Measurements from ENCODE around the gene MRPS12. TPM values are rescaled to one million over a fixed set of nuclear protein-coding genes. Genes with fewer than 3 reads are reported as not detected.

Gene MRPS12
- total RNA-seq, 2 experiments from 2014 or later: 49.0 to 56.0 TPM

DNA sequence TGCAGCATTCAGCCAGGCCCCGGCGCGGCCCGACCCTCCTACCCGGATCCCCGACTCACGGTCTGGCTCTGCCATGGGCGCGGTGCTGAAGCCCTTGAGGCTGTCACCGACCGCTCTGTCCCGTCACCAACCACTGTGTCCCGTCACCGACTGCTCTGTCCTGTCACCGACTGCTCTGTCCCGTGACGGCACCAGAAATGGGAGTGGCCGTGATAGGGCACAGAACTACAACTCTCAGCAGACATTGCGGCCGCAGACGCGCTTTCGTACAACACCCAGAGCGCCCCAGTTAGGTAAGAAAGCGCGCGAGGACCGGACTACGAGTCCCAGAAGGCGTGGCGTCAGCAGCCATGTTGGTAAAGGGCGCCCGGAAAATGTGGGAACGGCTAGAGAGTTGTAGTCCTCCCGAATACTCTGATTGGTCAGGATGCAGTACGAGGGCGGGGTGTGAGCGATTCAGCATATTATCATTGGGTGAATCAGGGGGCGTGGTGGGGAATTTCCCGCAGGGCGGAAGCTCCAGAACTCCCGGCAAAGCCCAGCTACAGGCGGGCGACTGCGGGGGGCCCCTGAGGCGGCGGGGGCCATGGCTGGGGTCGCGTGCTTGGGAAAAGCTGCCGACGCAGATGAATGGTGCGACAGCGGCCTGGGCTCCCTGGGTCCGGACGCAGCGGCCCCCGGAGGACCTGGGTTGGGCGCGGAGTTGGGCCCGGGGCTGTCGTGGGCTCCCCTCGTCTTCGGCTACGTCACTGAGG, 31.1 kb upstream of the MRPS12 start, which contains the start of the genes NFKBIB and SIRT2:
TSS of gene NFKBIB (plus strand) at position 523 of the 755 bp plus-strand sequence. CDS start at position 587, 64 bp downstream.
TSS of gene SIRT2 (minus strand) at position 172 of the 755 bp plus-strand sequence. CDS start at position 75, 97 bp downstream.
- peaks cover 1% of the 10 kb centered on the region for H3K9me3 Mint-ChIP-seq
- H3K27ac Mint-ChIP-seq: peak within 1 kb of the TSS; percentile 86
- H3K4me3 Mint-ChIP-seq: peak within 1 kb of the TSS; percentile 96
- intact Hi-C loops (cut with micrococcal nuclease): loop anchor here (1.0 to 5.0 kb wide), 8 partner anchors 21 to 563 kb away; partner anchors contain the start of genes ECH1, EIF3K, MRPS12 and PAK4
- peaks cover 25% of the 10 kb centered on the region for H3K36me3 Mint-ChIP-seq (ENCODE audit: low read depth)
- peak; percentile 100 for DNase-seq
- H3K4me1 Mint-ChIP-seq (ENCODE audit: low read depth): peaks cover 41% of the 10 kb centered on the region
- CTCF ChIA-PET: interaction anchor here (0.6 to 3.9 kb wide), 5 partner anchors 12 to 57 kb away, joined by 3 to 22 read pairs (median 5); partner anchors contain the start of genes MRPS12 and SARS2
- H3K27me3 Mint-ChIP-seq (ENCODE audit: low read depth): no peaks in the 10 kb centered on the region

DNA sequence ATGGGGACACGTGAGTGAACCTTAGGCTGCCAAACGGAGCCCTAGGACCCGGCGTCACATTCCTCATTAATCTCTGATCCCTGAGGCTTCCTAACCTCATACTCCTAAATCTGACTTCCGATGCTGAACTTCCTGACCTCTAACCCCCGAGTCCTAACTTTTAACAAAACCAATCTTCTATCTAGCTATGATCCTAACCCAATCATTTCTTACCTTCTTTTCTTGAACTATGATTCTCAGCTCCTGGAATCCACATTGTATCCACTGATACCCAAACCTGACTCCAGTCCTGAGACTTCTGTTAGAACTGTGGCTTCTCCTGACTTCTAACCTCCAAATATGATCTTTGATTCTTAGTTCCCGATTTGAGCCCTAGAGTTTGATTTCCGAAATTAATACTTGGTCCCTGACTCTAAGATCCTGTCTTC, 30.5 kb upstream of the MRPS12 start:
- Mint-ChIP-seq H3K36me3 (ENCODE audit: low read depth) (peaks cover 26% of the 10 kb centered on the region), H3K27ac (peak overlapping the region; percentile 86), H3K27me3 (ENCODE audit: low read depth) (no peaks in the 10 kb centered on the region), H3K9me3 (peaks cover 1% of the 10 kb centered on the region), H3K4me1 (ENCODE audit: low read depth) (peaks cover 42% of the 10 kb centered on the region), H3K4me3 (peak overlapping the region; percentile 96)
- DNase-seq: no peak
- CTCF ChIA-PET: interaction anchor here (0.6 to 3.9 kb wide), 8 partner anchors 13 to 526 kb away, joined by 3 to 22 read pairs (median 4); partner anchors contain the start of genes MRPS12, PSMD8 and SARS2
- intact Hi-C loops (cut with micrococcal nuclease): no loop called here

DNA sequence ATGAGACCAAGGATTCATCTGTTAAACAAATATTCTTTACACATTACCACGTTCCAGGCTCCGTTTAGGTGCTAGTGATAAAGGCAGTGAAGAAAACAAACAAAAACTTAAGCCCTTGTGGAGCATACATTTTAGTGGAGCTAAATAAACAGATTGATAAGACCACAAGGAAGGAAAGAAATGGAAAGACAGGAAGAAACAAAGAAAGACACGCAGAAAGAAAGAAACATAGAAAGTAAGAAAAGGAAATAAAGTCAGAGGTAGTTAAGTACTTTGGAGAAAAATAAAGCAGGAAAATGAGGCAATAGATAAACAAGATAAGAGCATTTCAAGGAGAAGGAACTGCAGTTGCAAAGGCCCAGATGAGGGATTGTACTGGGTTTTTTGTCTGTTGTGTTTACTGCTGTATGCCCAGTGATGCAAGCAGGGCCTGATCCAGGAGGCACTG, 30.0 kb upstream of the MRPS12 start:
- no peak overlapping the region for H3K27ac Mint-ChIP-seq
- peaks cover 1% of the 10 kb centered on the region for H3K9me3 Mint-ChIP-seq
- H3K36me3 Mint-ChIP-seq (ENCODE audit: low read depth): peaks cover 28% of the 10 kb centered on the region
- peak overlapping the region; percentile 96 for H3K4me3 Mint-ChIP-seq
- H3K4me1 Mint-ChIP-seq (ENCODE audit: low read depth): peaks cover 42% of the 10 kb centered on the region
- H3K27me3 Mint-ChIP-seq (ENCODE audit: low read depth): no peaks in the 10 kb centered on the region
- intact Hi-C loops (cut with micrococcal nuclease): no loop called here
- CTCF ChIA-PET: interaction anchor here (0.7 to 3.9 kb wide), 6 partner anchors 13 to 527 kb away, joined by 3 to 22 read pairs (median 4); partner anchors contain the start of genes MRPS12, PSMD8 and SARS2
- DNase-seq: no peak

DNA sequence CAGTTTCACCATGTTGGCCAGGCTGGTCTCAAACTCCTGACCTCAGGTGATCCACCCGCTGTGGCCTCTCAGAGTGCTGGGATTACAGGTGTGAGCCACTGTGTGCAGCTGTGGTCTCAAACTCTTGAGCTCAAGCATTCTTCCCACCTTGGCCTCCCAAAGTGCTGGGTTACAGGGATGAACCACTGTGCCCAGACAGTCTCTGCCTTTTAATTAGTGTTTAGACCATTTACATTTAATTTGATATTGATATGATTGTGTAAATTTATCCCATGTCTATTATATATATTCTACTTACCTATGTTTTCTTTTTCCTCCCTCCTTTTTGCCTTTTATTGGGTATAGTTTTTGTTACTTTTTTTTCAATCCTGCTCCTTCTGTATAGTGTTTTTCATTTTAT, 29.1 kb upstream of the MRPS12 start:
- H3K4me1 Mint-ChIP-seq (ENCODE audit: low read depth): peaks cover 42% of the 10 kb centered on the region
- peaks cover 1% of the 10 kb centered on the region for H3K9me3 Mint-ChIP-seq
- peaks cover 29% of the 10 kb centered on the region for H3K36me3 Mint-ChIP-seq (ENCODE audit: low read depth)
- CTCF ChIA-PET: interaction anchor here (0.7 to 3.9 kb wide), 3 partner anchors 14 to 39 kb away, joined by 5 to 22 read pairs (median 11); partner anchors contain the start of genes MRPS12 and SARS2
- H3K27me3 Mint-ChIP-seq (ENCODE audit: low read depth): no peaks in the 10 kb centered on the region
- intact Hi-C loops (cut with micrococcal nuclease): no loop called here
- no peak overlapping the region for H3K27ac Mint-ChIP-seq
- H3K4me3 Mint-ChIP-seq: peak overlapping the region; percentile 36
- DNase-seq: no peak

DNA sequence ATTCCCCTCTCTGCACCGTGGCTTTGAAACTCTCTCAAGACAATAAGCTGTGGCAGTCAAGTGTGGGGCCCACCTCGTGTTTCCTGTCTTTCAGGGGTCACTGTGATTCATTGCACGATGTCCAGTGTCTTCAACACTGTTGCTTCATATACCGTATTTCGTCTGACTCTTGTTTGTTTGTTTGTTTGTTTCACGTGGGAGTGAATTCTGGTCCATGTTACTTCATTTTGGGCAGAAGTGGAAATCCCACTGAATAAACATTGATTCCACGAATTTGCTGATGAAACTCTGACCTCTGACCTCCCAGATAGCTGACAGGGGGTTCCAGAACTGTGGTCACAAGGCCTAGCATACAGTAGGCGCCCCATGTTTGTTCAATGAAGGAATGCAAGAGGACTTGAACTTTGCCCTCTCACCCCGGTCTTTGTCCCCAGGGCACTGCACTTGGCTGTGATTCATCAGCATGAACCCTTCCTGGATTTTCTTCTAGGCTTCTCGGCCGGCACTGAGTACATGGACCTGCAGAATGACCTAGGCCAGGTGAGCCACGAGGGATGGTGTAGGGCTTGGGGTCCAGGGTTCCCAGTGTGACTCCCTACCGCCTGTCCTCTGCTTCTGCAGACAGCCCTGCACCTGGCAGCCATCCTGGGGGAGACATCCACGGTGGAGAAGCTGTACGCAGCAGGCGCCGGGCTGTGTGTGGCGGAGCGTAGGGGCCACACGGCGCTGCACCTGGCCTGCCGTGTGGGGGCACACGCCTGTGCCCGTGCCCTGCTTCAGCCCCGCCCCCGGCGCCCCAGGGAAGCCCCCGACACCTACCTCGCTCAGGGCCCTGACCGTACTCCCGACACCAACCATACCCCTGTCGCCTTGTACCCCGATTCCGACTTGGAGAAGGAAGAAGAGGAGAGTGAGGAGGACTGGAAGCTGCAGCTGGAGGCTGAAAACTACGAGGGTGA, 25.9 kb upstream of the MRPS12 start:
- no peak for DNase-seq
- Mint-ChIP-seq H3K27me3 (ENCODE audit: low read depth) (no peaks in the 10 kb centered on the region), H3K4me3 (no peak overlapping the region), H3K4me1 (ENCODE audit: low read depth) (peaks cover 36% of the 10 kb centered on the region), H3K9me3 (peaks cover 1% of the 10 kb centered on the region), H3K36me3 (ENCODE audit: low read depth) (peaks cover 41% of the 10 kb centered on the region), H3K27ac (no peak overlapping the region)
- intact Hi-C loops (cut with micrococcal nuclease): no loop called here
- CTCF ChIA-PET: interaction anchor here (2.0 to 2.1 kb wide), 2 partner anchors 17 to 25 kb away, joined by 6 to 7 read pairs; partner anchors contain the start of genes MRPS12 and SARS2

DNA sequence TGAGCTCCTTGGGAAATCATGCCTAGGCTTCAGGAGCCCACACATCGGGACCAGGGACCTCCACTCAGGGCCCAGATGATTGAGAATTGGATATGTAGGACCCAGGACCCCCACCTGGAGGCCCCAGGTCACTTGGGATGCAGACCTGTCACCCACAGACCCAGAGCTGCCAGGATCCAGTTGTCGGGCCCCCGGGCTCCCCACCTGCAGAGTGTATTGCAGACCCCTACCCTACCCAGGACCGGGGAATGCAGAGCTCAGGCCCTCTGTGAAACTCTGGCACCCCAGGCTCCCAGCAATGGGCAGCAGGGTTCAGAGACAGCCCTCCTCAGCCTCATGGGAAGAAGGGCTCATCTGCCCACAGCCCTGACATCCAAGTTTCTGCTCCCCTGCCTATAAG, 25.1 kb upstream of the MRPS12 start:
- H3K36me3 Mint-ChIP-seq (ENCODE audit: low read depth): peaks cover 37% of the 10 kb centered on the region

DNA sequence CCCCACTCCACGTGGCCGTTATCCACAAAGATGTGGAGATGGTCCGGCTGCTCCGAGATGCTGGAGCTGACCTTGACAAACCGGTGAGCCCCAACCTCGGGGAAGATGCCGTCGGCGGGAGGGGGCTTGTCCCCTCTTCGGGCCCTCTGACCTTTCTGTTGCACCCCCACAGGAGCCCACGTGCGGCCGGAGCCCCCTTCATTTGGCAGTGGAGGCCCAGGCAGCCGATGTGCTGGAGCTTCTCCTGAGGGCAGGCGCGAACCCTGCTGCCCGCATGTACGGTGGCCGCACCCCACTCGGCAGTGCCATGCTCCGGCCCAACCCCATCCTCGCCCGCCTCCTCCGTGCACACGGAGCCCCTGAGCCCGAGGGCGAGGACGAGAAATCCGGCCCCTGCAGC, 23.5 kb upstream of the MRPS12 start:
- CTCF ChIA-PET: no interaction called here
- no peak overlapping the region for H3K27ac Mint-ChIP-seq

More for the DNA sequence above, 25.1 kb upstream of the MRPS12 start:
- H3K27me3 Mint-ChIP-seq (ENCODE audit: low read depth): no peaks in the 10 kb centered on the region
- peaks cover 1% of the 10 kb centered on the region for H3K9me3 Mint-ChIP-seq
- peaks cover 36% of the 10 kb centered on the region for H3K4me1 Mint-ChIP-seq (ENCODE audit: low read depth)
- no peak overlapping the region for H3K4me3 Mint-ChIP-seq
- CTCF ChIA-PET: interaction anchor here (2.0 to 2.1 kb wide), 2 partner anchors 18 to 25 kb away, joined by 6 to 7 read pairs; partner anchors contain the start of genes MRPS12 and SARS2
- no peak for DNase-seq
- intact Hi-C loops (cut with micrococcal nuclease): no loop called here
- H3K27ac Mint-ChIP-seq: no peak overlapping the region

DNA sequence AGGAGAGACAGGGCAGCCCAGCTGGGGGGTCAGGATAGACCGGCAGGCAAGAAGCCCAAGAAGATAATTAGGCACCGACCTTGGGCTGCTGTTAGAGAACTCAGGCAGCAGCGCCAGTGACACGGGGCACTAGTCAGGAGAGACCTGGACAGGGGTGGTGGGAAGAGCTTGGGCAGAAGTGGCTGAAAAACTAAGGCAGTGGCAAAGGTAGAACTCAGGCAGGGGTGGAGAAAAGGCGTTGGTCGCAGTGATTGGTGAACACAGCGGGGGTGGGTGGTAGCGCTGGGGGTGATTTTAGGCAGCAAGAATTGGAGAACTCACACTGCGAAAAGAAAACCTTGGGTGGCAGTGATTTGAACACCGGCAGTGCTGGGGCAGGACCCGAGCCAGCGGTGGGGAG, 23.1 kb upstream of the MRPS12 start:
- Mint-ChIP-seq H3K27ac (no peak overlapping the region), H3K36me3 (ENCODE audit: low read depth) (peaks cover 26% of the 10 kb centered on the region), H3K9me3 (no peaks in the 10 kb centered on the region), H3K4me1 (ENCODE audit: low read depth) (peaks cover 21% of the 10 kb centered on the region), H3K27me3 (ENCODE audit: low read depth) (no peaks in the 10 kb centered on the region), H3K4me3 (no peak overlapping the region)
- CTCF ChIA-PET: interaction anchor here (1.2 kb wide), 1 partner anchor 22 kb away, joined by 7 read pairs; the partner anchor contains the start of genes MRPS12 and SARS2
- intact Hi-C loops (cut with micrococcal nuclease): no loop called here
- no peak for DNase-seq

More for the DNA sequence above, 23.5 kb upstream of the MRPS12 start:
- H3K27me3 Mint-ChIP-seq (ENCODE audit: low read depth): no peaks in the 10 kb centered on the region
- peaks cover 22% of the 10 kb centered on the region for H3K4me1 Mint-ChIP-seq (ENCODE audit: low read depth)
- no peak for DNase-seq
- no peaks in the 10 kb centered on the region for H3K9me3 Mint-ChIP-seq
- intact Hi-C loops (cut with micrococcal nuclease): no loop called here
- no peak overlapping the region for H3K4me3 Mint-ChIP-seq
- peaks cover 26% of the 10 kb centered on the region for H3K36me3 Mint-ChIP-seq (ENCODE audit: low read depth)

DNA sequence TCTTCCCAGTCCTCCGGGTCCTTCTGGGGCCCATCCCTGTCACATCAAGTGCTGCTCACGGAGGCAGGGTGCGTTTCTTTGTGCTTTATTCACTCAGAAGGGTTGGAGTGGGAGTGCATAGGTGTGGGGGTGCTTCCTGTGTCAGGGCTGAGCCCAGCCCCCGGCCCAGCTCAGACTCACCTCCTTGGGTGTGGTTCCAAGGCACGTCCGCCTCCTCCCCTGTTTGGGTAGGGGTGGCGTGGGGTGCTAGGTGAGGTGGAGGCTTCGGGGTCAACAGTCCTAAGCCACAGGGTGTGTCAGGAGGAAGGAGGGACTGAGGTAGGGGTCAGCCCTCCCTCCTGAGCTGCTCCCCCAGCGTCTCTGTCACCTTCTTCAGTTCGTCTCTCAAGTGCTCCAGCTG, 21.8 kb upstream of the MRPS12 start:
- intact Hi-C loops (cut with micrococcal nuclease): no loop called here
- Mint-ChIP-seq H3K27me3 (ENCODE audit: low read depth) (no peaks in the 10 kb centered on the region), H3K36me3 (ENCODE audit: low read depth) (peaks cover 24% of the 10 kb centered on the region), H3K4me1 (ENCODE audit: low read depth) (peaks cover 19% of the 10 kb centered on the region), H3K4me3 (no peak overlapping the region), H3K9me3 (no peaks in the 10 kb centered on the region), H3K27ac (peak overlapping the region; percentile 31)
- no peak for DNase-seq
- CTCF ChIA-PET: interaction anchor here (1.2 kb wide), 1 partner anchor 21 kb away, joined by 7 read pairs; the partner anchor contains the start of genes MRPS12 and SARS2

DNA sequence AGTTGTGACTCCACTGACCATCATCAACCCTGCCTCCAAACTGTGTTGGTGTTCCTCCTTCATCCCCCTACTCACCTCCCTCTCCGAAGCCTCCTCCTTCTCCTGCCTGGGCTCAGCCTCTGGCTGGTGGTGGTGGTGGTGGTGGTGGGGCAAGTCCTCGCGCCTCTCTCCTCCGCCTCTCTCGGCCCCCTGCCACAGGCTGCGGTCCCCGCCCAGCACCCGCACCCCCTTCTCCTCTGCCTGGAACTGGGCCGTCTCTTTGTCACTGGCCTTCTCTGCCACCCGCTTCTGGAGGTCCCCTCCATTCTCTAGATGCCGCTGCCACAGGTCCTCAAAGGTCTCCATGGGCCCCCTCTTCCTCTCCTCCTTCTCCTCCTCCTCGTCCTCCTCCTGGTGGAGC, 20.3 kb upstream of the MRPS12 start:
- peaks cover 21% of the 10 kb centered on the region for H3K36me3 Mint-ChIP-seq (ENCODE audit: low read depth)
- DNase-seq: no peak
- H3K4me1 Mint-ChIP-seq (ENCODE audit: low read depth): peaks cover 13% of the 10 kb centered on the region
- no peaks in the 10 kb centered on the region for H3K27me3 Mint-ChIP-seq (ENCODE audit: low read depth)
- H3K4me3 Mint-ChIP-seq: no peak overlapping the region
- H3K9me3 Mint-ChIP-seq: no peaks in the 10 kb centered on the region
- intact Hi-C loops (cut with micrococcal nuclease): no loop called here
- H3K27ac Mint-ChIP-seq: no peak overlapping the region
- CTCF ChIA-PET: no interaction called here

DNA sequence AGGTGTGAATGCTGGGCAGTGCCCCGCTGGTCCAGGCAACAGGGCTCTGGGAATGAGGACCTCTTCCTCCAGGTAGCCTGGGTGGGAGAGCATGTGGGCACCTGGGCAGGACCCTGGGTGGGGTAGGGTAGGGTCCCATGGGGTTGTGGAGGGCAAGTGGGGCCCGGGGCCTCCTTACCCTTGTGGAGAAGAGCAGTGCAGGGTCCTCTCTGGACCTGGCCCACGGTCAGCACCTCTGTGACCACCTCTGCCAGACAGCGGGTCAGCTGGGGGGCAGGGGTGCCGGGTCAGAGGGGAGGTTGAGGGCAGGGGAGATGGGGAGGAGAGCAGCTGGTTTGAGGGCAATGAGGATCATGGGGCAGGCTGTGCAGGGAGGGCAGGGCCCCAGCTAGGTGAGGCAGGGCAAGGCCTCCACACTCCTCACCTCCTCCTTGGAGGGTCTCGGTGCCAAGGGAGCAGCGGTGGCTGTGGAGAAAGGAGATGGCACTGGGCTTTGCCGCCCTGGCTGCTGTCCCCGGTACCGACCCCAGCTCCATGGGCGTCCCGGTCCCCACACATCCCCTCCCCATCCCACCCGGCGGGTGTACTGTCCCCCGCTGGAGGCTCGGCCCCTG, 19.2 kb upstream of the MRPS12 start:
- CTCF ChIA-PET: no interaction called here
- Mint-ChIP-seq H3K4me1 (ENCODE audit: low read depth) (peaks cover 13% of the 10 kb centered on the region), H3K4me3 (no peak overlapping the region), H3K27me3 (ENCODE audit: low read depth) (no peaks in the 10 kb centered on the region), H3K9me3 (no peaks in the 10 kb centered on the region), H3K27ac (no peak overlapping the region), H3K36me3 (ENCODE audit: low read depth) (peaks cover 20% of the 10 kb centered on the region)
- no peak for DNase-seq
- intact Hi-C loops (cut with micrococcal nuclease): no loop called here
